HG03457 (cell line): ENCODE data around the gene TPCN2.
"Not testable (repeated sequence)": the region's sequence is repeated elsewhere in the genome, so short reads cannot be mapped to it uniquely, and the experiment has no call there.

Source experiments
- ATAC-seq: cut with Tn5 transposase; IDR thresholded peaks from one replicate; pipeline ENCODE4 v1.9.1; 2021; ENCODE audit warnings: moderate number of reproducible peaks; ENCODE audit not compliant: unreplicated experiment

The TPCN2 gene

GRCh38 chr11:69141742-69142141, 93.0 kb downstream of the TPCN2 start:
- ATAC-seq, result no peak

DNA sequence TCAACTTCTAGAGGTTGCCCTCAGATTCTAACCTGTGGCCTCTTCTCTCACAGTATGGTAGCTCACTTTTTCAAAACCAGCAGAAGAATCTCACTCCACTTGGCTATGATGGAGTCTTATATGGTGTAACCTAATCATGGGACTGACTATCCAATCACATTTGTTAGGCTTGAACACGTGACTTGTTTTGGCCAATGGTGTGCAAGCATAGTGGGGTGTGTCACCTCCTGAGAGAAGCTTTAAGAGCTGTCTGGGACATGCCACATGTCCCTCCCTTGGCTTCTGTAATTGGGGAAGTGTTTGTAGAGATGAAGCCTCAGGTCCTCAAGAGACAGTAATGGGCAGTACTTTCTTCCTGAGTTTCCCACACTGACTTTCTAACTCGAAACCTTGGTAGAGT, 94.2 kb downstream of the TPCN2 start:
- ATAC-seq, result no peak

GRCh38 chr11:69144316-69145049, 95.8 kb downstream of the TPCN2 start:
- no peak for ATAC-seq

DNA sequence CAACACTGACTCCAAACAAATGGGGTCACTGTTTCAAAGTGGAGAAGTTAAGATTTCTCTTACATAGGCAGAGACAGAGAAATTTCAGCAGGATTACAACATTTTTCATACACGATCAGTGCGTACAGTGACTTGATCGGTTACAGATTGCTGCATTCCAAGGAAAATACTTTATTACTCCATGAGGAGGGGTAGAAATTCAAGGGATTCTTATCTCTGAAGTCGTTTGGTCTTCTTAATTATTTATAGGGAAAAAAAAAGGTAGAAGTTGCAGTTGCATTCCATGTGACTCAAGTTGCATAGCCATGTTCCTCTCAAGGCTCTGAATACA, 96.3 kb downstream of the TPCN2 start:
- ATAC-seq, result no peak

DNA sequence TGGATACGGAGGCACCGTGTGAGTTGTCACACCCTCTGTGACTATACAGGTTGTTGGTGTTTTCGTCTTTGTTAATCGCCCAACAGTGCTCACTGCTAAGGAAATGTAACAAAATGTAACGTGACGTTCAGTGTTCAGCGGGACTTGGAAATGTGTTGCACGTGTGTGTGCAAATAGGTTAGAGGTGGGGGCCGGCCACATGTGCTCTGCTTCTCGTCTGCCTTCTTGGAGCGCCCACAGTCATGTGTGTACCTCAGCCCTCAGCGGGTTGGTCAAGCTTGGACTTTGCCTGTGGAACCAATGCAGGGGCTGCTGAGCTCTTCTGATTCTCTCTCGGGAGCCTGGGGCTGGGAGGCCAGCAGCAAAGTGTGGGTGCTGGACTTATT, 99.6 kb downstream of the TPCN2 start:
- no peak for ATAC-seq

GRCh38 chr11:69148806-69149205, 100.1 kb downstream of the TPCN2 start:
- ATAC-seq, result no peak

GRCh38 chr11:69149338-69150045, 100.8 kb downstream of the TPCN2 start:
- ATAC-seq, result not testable (repeated sequence)

- no peak for ATAC-seq
These were observed 101.4 kb downstream of the TPCN2 start for GRCh38 chr11:69150175-69150574.

GRCh38 chr11:69151836-69152235, 103.1 kb downstream of the TPCN2 start:
- no peak for ATAC-seq

DNA sequence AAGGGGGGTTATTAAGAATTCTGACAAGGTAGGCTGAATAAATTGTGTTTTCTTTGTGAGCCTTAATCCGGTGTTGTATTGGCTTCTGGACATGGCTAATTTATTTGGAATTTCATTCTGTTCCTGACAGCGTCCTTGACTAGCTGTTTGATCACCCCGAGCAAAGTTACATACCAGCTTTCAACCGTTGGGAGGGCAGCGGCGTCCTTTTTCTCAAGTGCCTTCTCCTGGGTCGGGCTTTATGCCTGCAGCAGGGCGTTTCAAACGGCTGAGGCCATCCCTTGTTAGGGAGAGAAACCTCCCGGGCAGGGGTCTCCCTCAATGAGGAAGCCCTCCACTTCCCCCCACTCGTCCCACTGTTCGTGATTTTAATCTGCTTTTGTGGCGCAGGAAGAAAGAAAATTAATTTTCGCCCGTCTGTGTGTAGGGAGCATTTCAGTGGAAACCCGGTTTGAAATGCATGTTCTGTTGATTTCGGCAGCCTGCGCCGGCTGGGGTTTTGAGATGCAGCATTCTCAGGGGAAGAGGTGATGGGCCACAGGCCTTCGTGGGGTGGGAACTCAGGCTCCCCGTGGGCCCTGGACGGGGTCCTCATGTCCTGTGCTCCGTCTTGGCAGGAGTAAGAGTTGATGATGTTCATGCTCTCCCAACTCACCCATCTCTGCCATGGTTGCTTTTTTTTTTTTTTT, 104.1 kb downstream of the TPCN2 start:
- ATAC-seq, result no peak

DNA sequence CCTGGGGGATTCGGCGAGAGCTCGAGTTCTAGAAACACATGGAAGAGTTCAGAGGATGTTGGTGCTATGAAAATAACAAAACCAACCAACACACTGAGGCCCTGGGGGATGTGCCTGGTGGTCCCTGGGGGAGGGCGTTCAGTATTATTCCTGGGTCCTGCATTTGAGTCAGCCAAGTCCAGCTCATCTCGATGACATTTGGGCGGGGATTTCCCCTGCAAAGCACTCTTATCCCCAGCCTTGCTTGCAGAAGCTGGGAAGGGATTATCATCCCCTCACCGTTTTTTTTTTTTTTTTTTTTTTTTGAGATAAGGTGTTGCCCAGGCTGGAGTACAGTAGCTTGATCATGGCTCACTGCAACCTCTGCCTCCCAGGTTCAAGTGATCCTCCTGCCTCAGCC, 104.9 kb downstream of the TPCN2 start:
- ATAC-seq, result no peak

DNA sequence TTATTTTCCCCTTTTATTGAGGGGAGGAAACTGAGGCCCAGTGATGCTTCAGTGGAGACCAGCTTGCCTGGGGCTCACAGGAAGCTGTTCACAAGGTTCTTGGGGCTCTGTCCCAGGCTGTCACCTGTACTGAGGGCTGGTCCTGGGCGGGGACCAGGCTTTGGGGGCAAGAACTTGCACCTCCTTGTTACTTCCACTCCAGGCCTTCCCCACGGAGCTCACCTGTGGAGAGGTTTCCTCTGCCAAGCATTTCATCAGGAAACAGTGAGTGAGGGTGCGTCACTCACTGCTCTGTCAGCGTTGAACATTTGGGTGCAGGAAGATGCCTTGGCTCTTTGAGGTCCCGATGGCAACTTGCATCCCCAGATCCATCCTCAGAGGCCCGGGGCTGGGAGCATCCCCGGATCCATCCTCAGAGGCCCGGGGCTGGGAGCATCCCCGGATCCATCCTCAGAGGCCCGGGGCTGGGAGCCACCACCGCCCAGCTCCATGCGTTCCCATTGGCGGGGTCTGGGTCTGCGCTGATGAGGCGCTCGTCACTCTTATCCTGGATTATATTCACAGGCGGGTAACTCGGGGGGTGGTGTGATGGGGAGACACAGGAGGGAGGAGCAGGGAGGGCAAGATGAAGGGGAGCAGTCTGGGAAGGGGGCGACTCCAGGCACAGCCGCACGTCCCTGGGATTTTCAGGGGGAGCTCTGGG, 105.6 kb downstream of the TPCN2 start:
- no peak for ATAC-seq

DNA sequence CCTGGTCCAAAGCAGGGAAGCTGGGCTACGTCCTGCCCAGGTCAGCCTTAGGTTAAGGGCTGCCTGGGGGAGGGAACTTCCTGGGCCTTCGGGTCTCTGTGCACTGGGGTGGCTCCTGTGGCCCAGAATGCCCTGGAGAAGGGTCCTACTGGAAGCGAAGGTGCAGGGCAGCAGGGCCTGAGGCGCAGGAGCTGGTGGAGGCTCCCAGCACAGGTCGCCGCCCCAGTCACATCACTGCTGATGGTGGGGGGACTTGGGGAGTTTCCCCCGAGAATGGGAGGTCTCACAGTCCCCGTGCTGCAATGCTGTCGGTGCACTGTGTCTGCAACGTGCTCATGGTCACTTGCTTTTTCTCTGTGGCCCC, 106.2 kb downstream of the TPCN2 start:
- ATAC-seq, result no peak

DNA sequence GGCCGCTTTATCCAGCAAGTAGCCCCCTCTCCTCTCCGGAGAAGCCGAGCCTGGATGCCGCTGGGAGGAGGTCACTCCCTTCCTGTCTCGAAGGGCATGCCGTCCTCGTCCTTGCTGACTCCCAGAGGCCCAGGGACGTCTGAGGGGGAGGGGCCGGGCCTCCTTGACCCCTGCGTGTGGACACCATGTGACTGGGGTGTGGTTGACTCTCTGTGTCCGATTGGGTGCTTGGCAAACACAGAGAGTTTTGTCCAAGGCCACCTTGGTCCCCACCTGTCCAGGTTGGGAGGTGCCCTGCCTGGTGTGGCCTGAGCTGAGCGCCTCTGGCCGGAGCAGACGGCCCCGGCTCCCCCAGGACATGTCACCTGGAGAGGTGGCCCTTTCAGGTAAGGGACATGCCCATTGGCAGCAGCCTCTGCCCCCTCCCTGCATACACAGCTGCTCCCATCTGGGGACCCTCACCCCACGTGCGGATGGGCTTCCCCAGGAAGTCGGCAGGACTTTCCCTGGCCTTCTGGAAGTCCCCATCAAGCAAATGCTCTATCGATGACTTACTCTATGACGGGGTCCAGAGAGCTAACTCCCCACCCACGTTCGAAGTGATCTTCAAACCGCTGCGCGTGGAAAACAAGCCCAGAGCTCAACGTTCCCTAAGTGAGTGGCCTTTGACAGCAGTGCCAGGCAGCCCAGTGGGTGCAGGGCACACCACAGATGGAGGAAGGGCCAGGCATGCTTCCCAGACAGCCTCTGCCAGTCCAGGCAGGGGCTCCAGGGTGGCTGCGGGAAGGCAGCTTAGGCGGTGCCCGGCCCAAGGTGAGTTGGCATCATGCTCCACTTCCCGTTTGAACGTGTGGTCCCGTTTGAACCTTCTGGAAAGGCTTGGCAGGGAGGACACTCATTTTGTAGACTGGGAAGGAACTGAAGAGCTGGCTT, 106.8 kb downstream of the TPCN2 start, which contains the start of gene SMIM38:
TSS of gene SMIM38 (plus strand) at position 634 of the 933 bp plus-strand sequence. CDS start 1,912 bp downstream, outside the sequence.
- no peak for ATAC-seq

DNA sequence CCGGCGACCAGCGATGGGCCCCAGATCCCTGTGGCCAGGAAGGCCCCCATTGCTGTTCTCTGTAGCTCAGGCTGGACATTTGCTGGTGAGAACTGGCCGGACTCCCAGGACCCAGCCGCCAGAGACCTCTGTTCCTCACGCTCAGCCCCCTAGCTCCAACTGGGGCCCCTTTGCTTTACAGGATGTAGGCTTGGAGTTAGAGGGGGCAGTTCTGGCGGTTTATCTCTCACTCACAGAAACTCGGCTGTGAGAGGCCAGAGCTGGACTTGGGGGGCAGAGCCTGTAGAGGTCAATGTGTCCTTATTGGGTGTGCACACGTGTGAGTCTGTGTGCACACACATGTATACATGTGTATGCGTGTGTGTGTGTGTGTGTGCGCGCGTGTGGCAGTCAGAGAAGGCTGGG, 107.5 kb downstream of the TPCN2 start:
- ATAC-seq, result no peak

- ATAC-seq, result no peak
These were observed 108.0 kb downstream of the TPCN2 start for GRCh38 chr11:69156673-69157155.

GRCh38 chr11:69157156-69157821, 108.6 kb downstream of the TPCN2 start:
- ATAC-seq, result no peak

- no peak for ATAC-seq
These were observed 109.1 kb downstream of the TPCN2 start for GRCh38 chr11:69157822-69158231.

DNA sequence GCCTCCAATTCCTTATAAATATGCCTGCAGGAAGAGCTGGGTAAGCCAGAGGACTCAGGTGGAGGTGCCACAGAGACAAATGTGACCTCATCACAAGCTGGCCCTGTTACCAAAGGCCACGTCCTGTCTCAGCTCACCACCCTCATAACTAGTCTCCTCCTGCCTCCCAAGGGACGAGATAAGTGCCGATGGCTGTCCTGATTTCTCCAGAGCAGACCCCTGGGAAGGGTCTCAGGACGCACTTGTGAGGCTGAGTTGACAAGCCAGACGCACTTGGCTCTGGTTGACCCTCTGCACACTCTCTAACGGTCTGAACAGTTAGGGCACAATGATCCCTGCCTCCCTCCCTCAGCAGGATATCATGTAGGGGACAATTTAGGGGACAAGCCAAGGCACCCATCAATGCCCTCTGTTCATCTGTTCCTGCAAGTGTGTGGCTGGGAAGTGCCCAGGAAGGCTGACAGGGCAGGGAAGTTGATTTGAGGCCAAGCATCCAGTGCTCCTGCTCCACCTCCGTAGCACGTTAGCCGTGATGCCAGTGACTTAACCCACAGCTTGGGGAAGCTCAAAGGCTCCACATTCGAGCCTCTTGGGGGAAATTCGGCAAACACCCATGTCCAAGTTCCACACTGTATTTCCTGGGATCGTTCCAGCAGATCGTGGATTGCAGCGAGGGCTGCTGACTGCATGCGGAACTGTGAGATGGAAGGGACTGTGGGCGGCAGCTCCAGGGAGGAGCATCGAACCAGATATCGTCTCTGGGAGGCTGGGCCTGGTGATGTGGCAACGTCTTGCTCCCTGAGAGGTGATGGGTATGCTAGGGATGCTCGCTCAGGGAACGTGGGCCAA, 109.8 kb downstream of the TPCN2 start:
- no peak for ATAC-seq
